Skeletal muscle satellite cell (primary cell): ENCODE measurements around the gene CCDC6.
"Not testable (repeated sequence)": the region's sequence is repeated elsewhere in the genome, so short reads cannot be mapped to it uniquely, and the experiment has no call there.

Experiments
- H3K27me3 ChIP-seq: 2 replicates; pipeline ENCODE4 v1.7.0; 2013; ENCODE audit warnings: low read length; ENCODE audit not compliant: control insufficient read depth, insufficient read depth
- H3K36me3 ChIP-seq: 2 replicates; pipeline ENCODE4 v1.7.0; 2013; ENCODE audit warnings: mild to moderate bottlenecking, control low read depth, low read length; ENCODE audit not compliant: insufficient read depth
- H3K4me1 ChIP-seq: 2 replicates; pipeline ENCODE4 v1.7.0; 2013; ENCODE audit warnings: low read length; ENCODE audit not compliant: control insufficient read depth, insufficient read depth
- H3K4me2 ChIP-seq: 2 replicates; pipeline ENCODE4 v1.7.0; 2013; ENCODE audit warnings: mild to moderate bottlenecking, low read length
- H3K4me3 ChIP-seq: 2 replicates; pipeline ENCODE4 v1.7.0; 2013; ENCODE audit warnings: low read length
- H3K9ac ChIP-seq: 2 replicates; pipeline ENCODE4 v1.7.0; 2013; ENCODE audit warnings: mild to moderate bottlenecking, low read depth, low read length, moderate library complexity
- H3K9me3 ChIP-seq: replicated peaks from 2 replicates; pipeline ENCODE4 v1.7.0; 2013; ENCODE audit warnings: mild to moderate bottlenecking, control low read depth, low read length

CCDC6 gene

GRCh38 chr10:59930788-59931521 is 24.6 kb upstream of the CCDC6 start:
- not testable (repeated sequence) for H3K27me3 ChIP-seq, H3K9me3 ChIP-seq, H3K4me3 ChIP-seq, H3K4me2 ChIP-seq, H3K4me1 ChIP-seq, H3K36me3 ChIP-seq, H3K9ac ChIP-seq

- no peaks in the 10 kb centered on the region for H3K36me3 ChIP-seq
- H3K4me1 ChIP-seq, result no peaks in the 10 kb centered on the region
- no peak overlapping the region for H3K9ac ChIP-seq
- no peak overlapping the region for H3K4me3 ChIP-seq
- H3K27me3 ChIP-seq, result peaks cover 7% of the 10 kb centered on the region
- no peak overlapping the region for H3K4me2 ChIP-seq
- peaks cover 4% of the 10 kb centered on the region for H3K9me3 ChIP-seq
Observed at GRCh38 chr10:59926086-59926485, 19.7 kb upstream of the CCDC6 start.

DNA sequence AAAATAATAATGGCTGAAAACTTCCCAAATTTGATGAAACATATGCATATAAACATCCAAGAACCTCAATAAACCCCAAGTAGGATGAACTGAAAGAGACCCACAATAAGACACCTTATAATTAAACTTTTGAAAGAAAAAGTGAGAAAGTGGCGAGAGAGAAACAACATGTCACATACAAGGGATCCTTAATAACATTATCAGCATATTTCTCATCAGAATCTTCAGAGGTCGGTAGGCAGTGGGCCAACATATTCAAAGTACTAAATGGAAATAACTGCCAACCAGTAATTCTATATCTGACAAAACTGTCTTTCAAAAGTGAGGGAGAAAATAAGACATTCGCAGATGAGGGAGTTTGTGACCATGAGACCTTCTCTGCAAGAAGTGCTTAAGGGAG is 16.6 kb upstream of the CCDC6 start:
- peaks cover 4% of the 10 kb centered on the region for H3K9me3 ChIP-seq
- H3K4me1 ChIP-seq, result no peaks in the 10 kb centered on the region
- H3K27me3 ChIP-seq, result peaks cover 13% of the 10 kb centered on the region
- H3K4me3 ChIP-seq, result no peak overlapping the region
- no peak overlapping the region for H3K9ac ChIP-seq
- no peak overlapping the region for H3K4me2 ChIP-seq
- no peaks in the 10 kb centered on the region for H3K36me3 ChIP-seq

- Histone ChIP-seq H3K9ac (no peak overlapping the region), H3K27me3 (peaks cover 7% of the 10 kb centered on the region), H3K9me3 (peaks cover 7% of the 10 kb centered on the region), H3K4me1 (no peaks in the 10 kb centered on the region), H3K4me3 (no peak overlapping the region), H3K36me3 (no peaks in the 10 kb centered on the region), H3K4me2 (no peak overlapping the region)
Observed at GRCh38 chr10:59917922-59918321, 11.6 kb upstream of the CCDC6 start.

DNA sequence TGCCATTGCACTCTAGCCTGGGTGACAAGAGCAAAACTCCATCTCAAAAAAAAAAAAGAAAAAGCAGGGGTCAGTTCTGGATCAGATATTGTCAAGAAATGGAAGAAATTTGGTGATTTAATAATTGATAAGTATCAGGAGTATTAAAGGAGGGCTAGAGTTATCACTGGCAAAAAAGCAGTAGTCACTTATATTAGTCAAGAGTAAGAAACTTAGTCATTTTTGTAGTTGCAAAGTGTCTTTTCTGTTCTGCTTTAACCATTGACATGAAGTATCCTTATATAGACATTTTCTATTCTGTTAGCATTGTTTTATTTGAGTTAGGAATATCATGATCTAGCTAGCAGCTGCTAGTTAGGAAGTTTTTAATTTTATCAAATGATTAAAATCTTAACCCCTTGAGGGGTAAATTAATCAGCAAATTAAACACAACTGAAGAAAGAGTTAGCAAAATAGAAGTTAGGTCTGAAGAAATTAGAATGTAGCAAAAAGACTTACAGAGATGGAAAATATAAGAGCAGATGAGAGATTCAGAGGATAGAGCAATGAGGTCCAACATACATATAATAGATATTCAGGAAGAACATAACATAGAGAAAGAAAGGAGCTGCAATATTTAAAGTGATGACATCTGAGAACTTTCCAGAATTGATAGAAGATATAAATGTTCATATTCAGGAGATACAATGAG is 7.3 kb upstream of the CCDC6 start:
- H3K27me3 ChIP-seq, result peaks cover 4% of the 10 kb centered on the region
- peaks cover 3% of the 10 kb centered on the region for H3K9me3 ChIP-seq
- H3K4me1 ChIP-seq, result peaks cover 6% of the 10 kb centered on the region
- no peak overlapping the region for H3K9ac ChIP-seq
- no peaks in the 10 kb centered on the region for H3K36me3 ChIP-seq
- no peak overlapping the region for H3K4me3 ChIP-seq
- no peak overlapping the region for H3K4me2 ChIP-seq

DNA sequence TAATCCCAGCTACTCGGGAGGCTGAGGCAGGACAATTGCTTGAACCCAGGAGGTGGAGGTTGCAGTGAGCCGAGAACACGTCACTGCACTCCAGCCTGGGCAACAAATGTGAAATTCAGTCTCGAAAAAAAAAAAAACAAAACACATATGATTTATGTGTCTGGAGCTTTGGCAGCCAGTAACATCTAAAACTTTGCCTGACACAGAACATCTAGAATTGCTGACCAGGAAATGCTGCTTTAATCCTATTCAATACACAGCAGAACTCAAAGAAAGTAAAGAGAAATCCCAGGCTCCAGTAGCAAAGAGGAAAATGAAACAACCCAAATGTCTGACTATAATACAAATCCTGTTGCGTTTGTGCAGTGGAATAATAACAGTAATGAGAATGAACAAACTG is 4.5 kb upstream of the CCDC6 start:
- peaks cover 21% of the 10 kb centered on the region for H3K4me1 ChIP-seq
- H3K9me3 ChIP-seq, result peaks cover 3% of the 10 kb centered on the region
- no peak overlapping the region for H3K4me3 ChIP-seq
- H3K36me3 ChIP-seq, result no peaks in the 10 kb centered on the region
- no peak overlapping the region for H3K9ac ChIP-seq
- no peaks in the 10 kb centered on the region for H3K27me3 ChIP-seq
- H3K4me2 ChIP-seq, result no peak overlapping the region

- Histone ChIP-seq H3K4me1 (peaks cover 24% of the 10 kb centered on the region), H3K27me3 (no peaks in the 10 kb centered on the region), H3K4me2 (no peak overlapping the region), H3K9ac (no peak overlapping the region), H3K4me3 (no peak overlapping the region), H3K9me3 (peaks cover 3% of the 10 kb centered on the region), H3K36me3 (no peaks in the 10 kb centered on the region)
Observed at GRCh38 chr10:59909815-59910214, 3.5 kb upstream of the CCDC6 start.

GRCh38 chr10:59908808-59909143 is 2.4 kb upstream of the CCDC6 start:
- peaks cover 34% of the 10 kb centered on the region for H3K4me1 ChIP-seq
- H3K9ac ChIP-seq, result peak overlapping the region; percentile 92
- H3K36me3 ChIP-seq, result no peaks in the 10 kb centered on the region
- no peaks in the 10 kb centered on the region for H3K27me3 ChIP-seq
- H3K4me2 ChIP-seq, result peak overlapping the region; percentile 87
- no peaks in the 10 kb centered on the region for H3K9me3 ChIP-seq
- peak overlapping the region; percentile 97 for H3K4me3 ChIP-seq

- Histone ChIP-seq H3K4me3 (peak overlapping the region; percentile 97), H3K9ac (peak overlapping the region; percentile 92), H3K4me2 (peak overlapping the region; percentile 87), H3K27me3 (no peaks in the 10 kb centered on the region), H3K9me3 (no peaks in the 10 kb centered on the region), H3K36me3 (no peaks in the 10 kb centered on the region), H3K4me1 (peaks cover 38% of the 10 kb centered on the region)
Observed at GRCh38 chr10:59907918-59908807, 1.8 kb upstream of the CCDC6 start.

- Histone ChIP-seq H3K4me1 (peaks cover 38% of the 10 kb centered on the region), H3K9ac (peak overlapping the region; percentile 92), H3K9me3 (no peaks in the 10 kb centered on the region), H3K4me2 (peak overlapping the region; percentile 87), H3K27me3 (no peaks in the 10 kb centered on the region), H3K4me3 (peak overlapping the region; percentile 97), H3K36me3 (no peaks in the 10 kb centered on the region)
Observed at GRCh38 chr10:59907537-59907917, 1.2 kb upstream of the CCDC6 start.

DNA sequence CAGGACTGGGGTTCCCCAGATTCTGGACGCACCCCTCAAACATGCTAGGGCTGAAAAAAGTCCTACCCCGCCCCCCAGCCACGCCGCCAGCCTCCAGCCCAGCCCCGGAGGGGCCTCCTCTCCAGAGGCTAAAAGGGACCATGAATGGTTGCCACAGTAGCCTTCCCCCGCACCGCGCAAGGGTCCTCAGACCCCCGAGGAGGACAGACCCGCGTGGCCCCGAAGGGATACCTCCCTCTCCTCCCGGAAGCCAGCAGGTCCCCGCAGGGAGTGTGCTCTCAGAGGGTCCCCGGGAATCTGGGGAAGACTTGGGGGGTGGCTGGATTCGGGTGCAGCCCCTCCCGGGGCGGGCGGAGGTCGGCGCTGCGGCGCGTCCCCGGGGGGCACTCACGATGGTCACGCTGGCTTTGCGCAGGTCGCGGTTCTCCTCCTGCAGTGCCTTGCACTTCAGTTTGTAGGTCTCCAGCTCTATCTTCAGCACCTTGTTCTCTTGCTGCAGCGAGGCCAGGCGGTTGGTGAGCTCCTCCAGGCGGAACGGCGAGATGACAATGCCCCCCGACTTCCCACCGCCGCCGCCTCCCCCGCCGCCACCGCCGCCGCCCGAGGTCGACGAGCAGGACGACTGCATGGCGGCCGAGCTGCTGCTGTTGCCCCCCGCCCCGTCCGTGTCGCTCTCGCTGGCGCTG is 482 bp downstream of the CCDC6 start:
- Histone ChIP-seq H3K4me2 (peak overlapping the region; percentile 87), H3K4me1 (peaks cover 38% of the 10 kb centered on the region), H3K9ac (peak overlapping the region; percentile 92), H3K9me3 (no peaks in the 10 kb centered on the region), H3K27me3 (no peaks in the 10 kb centered on the region), H3K36me3 (peaks cover 3% of the 10 kb centered on the region), H3K4me3 (peak overlapping the region; percentile 97)
